Colonic mucosa (tissue), 4 donors: ENCODE results near the gene ANP32A. TPM values are rescaled to one million over a fixed set of nuclear protein-coding genes. Genes with fewer than 3 reads are reported as not detected.

Experiments used
- DNase-seq: peaks from one replicate; pipeline ENCODE4 v3.0.0-alpha.2; 2020
- H3K27ac ChIP-seq: fragments of 200-600 bp; one replicate; pipeline ENCODE4 v1.8.0; 2021
- H3K27me3 ChIP-seq: fragments of 200-600 bp; one replicate; pipeline ENCODE4 v1.8.0; 2021
- H3K36me3 ChIP-seq: fragments of 200-600 bp; one replicate; pipeline ENCODE4 v1.8.0; 2021
- H3K4me1 ChIP-seq: fragments of 200-600 bp; one replicate; pipeline ENCODE4 v1.8.0; 2021; ENCODE audit warnings: mild to moderate bottlenecking
- H3K4me3 ChIP-seq: fragments of 200-600 bp; one replicate; pipeline ENCODE4 v1.8.0; 2021
- H3K9ac ChIP-seq, 2 donors: one replicate each; pipeline ENCODE4 v1.7.0; 2013; ENCODE audit warnings: control low read depth in 2 of 2, low read depth in 2 of 2, low read length in 2 of 2
- H3K9me3 ChIP-seq: fragments of 200-600 bp; one replicate; pipeline ENCODE4 v1.8.0; 2021
- CTCF ChIP-seq: fragments of 200-600 bp; IDR thresholded peaks from one replicate; pipeline ENCODE4 v1.8.0; 2022; ENCODE audit warnings: antibody characterized with exemption, mild to moderate bottlenecking
- intact Hi-C: fragments of 100-400 bp; cut with DNase I; formaldehyde crosslinking; loops from one replicate; pipeline ENCODE4 v1.14.1; 2022
- total RNA-seq, 2 donors: library from RNA; stranded (reverse); fragmentation: NEBNext Ultra II Directional in 1 of 2; extraction: Animal tissue kit (Norgen Biotek cat#: 25700) in 1 of 2; gene quantifications; one replicate each; pipeline ENCODE4 v1.2.1, GENCODE V29; 2021
- donor health status: healthy.
- donor health status: DM: no; HTN: no; CAD: no.
- donor health status: DM: no; HTN: no; CAD: no.

The ANP32A gene
- total RNA-seq, 2 donors from 2014 or later, result 126 to 177 TPM

GRCh38 chr15:68734881-68735280, 85.8 kb downstream of the ANP32A start:
- Histone ChIP-seq H3K27me3 (no peaks in the 10 kb centered on the region), H3K36me3 (no peaks in the 10 kb centered on the region), H3K9me3 (no peaks in the 10 kb centered on the region), H3K4me1 (no peaks in the 10 kb centered on the region), H3K9ac (no peak overlapping the region), H3K4me3 (no peak overlapping the region), H3K27ac (no peak overlapping the region)
- DNase-seq, result no peak
- no peak for TF ChIP-seq CTCF
- intact Hi-C loops, result no loop called here

DNA sequence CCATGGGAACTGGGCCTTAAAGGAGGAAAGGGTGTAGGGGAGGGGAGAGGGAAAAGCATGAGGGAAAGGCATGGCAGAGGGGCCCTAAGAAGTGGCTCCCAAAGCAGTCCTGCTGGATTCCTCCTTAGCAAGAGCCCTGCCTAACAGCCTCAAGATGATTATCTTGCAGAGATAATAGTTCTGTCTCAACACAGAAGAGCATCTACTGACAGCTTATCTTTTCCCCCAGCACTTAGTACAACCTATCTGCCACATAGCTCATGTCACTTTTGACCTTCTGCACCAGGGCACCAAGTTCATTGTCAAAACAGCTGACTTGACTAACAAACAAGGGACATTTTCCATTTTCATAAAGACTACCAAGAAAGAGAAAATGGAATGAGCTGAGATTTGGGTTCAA, 86.3 kb downstream of the ANP32A start:
- no peaks in the 10 kb centered on the region for H3K36me3 ChIP-seq
- intact Hi-C loops, result no loop called here
- no peaks in the 10 kb centered on the region for H3K27me3 ChIP-seq
- H3K27ac ChIP-seq, result no peak overlapping the region
- H3K9ac ChIP-seq, result no peak overlapping the region
- no peak for TF ChIP-seq CTCF
- H3K4me1 ChIP-seq, result no peaks in the 10 kb centered on the region
- no peaks in the 10 kb centered on the region for H3K9me3 ChIP-seq
- no peak overlapping the region for H3K4me3 ChIP-seq
- no peak for DNase-seq

DNA sequence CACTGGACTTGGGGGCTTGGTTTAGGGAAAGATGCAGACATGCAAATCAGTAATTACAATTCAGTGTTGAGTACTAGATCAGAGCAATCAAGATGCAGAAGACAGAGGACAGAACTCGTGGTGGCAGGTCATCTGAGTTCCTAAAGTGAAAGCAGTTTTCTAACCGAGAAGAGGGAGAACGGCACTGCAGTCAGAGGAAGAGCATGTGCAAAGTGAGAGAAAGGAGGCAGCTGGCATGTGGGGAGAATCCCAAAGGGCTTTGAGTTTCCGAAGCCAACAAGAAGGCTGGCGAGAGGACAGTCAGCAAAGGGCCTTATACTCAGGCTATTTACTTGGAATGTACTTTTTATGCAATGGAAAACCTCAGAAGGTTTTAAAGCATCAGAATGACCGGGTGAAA, 87.0 kb downstream of the ANP32A start:
- Histone ChIP-seq H3K4me1 (no peaks in the 10 kb centered on the region), H3K9ac (no peak overlapping the region), H3K27ac (no peak overlapping the region), H3K9me3 (no peaks in the 10 kb centered on the region), H3K27me3 (no peaks in the 10 kb centered on the region), H3K36me3 (no peaks in the 10 kb centered on the region), H3K4me3 (no peak overlapping the region)
- DNase-seq, result no peak
- TF ChIP-seq CTCF, result no peak
- intact Hi-C loops, result no loop called here

GRCh38 chr15:68732451-68732850, 88.2 kb downstream of the ANP32A start:
- TF ChIP-seq CTCF, result no peak
- no peak for DNase-seq
- no peak overlapping the region for H3K27ac ChIP-seq
- H3K9ac ChIP-seq, result no peak overlapping the region
- no peaks in the 10 kb centered on the region for H3K9me3 ChIP-seq
- no peaks in the 10 kb centered on the region for H3K27me3 ChIP-seq
- intact Hi-C loops, result no loop called here
- no peaks in the 10 kb centered on the region for H3K36me3 ChIP-seq
- H3K4me1 ChIP-seq, result no peaks in the 10 kb centered on the region
- no peak overlapping the region for H3K4me3 ChIP-seq

DNA sequence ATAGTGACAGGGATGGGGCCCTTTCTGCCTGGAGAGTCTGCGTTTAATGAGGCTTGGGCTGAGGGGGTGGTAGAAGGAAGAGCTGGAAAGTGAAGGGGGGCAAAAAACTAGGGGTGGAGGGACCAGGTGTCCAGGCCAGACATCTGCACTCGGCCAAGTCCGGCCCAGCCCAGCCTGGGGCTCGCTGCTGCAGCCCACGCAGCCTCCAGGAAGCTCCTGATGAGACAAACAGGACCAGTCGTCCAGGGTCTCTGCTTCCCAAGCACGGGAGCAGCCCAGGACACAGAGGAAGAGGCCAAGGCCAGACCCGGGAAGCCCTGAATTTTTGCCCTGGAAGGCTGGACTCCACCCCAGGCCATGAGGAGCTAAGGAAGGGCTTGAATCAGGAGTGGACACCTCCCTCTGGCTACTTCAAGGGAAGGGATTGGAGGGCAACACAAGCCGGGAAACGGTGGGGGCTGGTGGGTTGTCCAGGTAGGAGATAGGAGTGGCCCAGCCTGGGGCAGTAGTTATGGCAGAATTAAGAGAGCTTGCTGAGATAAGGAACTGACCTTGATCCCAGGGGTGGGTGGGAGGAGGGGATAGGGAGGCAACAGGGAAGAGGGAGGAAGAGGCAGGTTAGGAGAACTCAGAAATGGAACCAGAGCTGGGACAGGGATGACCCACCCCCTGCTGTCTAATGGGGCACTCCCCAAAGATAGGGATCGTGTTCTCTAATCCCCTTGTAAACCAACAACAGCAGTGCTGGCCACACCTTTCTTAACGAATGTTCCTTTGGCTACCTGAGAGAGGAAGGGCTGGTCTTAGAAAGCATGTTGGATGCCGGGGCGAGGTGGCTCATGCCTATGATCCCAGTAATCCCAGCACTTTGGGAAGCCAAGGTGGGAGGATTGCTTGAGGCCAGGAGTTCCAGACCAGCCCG, 89.5 kb downstream of the ANP32A start:
- no peak overlapping the region for H3K4me3 ChIP-seq
- H3K9me3 ChIP-seq, result no peaks in the 10 kb centered on the region
- no peak for DNase-seq
- H3K27ac ChIP-seq, result no peak overlapping the region
- intact Hi-C loops, result loop anchor here (2.0 kb wide), 1 partner anchor 144 kb away; no protein-coding TSS in a partner anchor
- H3K4me1 ChIP-seq, result no peaks in the 10 kb centered on the region
- TF ChIP-seq CTCF, result no peak
- H3K27me3 ChIP-seq, result no peaks in the 10 kb centered on the region
- no peak overlapping the region for H3K9ac ChIP-seq
- no peaks in the 10 kb centered on the region for H3K36me3 ChIP-seq
